Measurements from ENCODE around the gene SMG1.
"Not testable (repeated sequence)": the region's sequence is repeated elsewhere in the genome, so short reads cannot be mapped to it uniquely, and the experiment has no call there.

The SMG1 gene

GRCh38 chr16:18932243-18932987, 6.2 kb upstream of the SMG1 start:
- DNase-seq = peak; percentile 62

- DNase-seq = no peak
Measured at GRCh38 chr16:18931756-18932155, 5.5 kb upstream of the SMG1 start.

GRCh38 chr16:18930095-18930494, 3.9 kb upstream of the SMG1 start:
- not testable (repeated sequence) for DNase-seq

GRCh38 chr16:18928073-18928472, 1.9 kb upstream of the SMG1 start:
- DNase-seq = not testable (repeated sequence)

GRCh38 chr16:18925215-18925985, 808 bp downstream of the SMG1 start:
- DNase-seq = peak; percentile 61

- DNase-seq = not testable (repeated sequence)
Measured at GRCh38 chr16:18923935-18924334, 2.3 kb downstream of the SMG1 start.

- not testable (repeated sequence) for DNase-seq
Measured at GRCh38 chr16:18923124-18923523, 3.1 kb downstream of the SMG1 start.

- DNase-seq = not testable (repeated sequence)
Measured at GRCh38 chr16:18909585-18909984, 16.6 kb downstream of the SMG1 start.

GRCh38 chr16:18908716-18909115, 17.5 kb downstream of the SMG1 start:
- not testable (repeated sequence) for DNase-seq

- DNase-seq = not testable (repeated sequence)
Measured at GRCh38 chr16:18902778-18903177, 23.4 kb downstream of the SMG1 start.

- not testable (repeated sequence) for DNase-seq
Measured at GRCh38 chr16:18902044-18902443, 24.2 kb downstream of the SMG1 start.

- not testable (repeated sequence) for DNase-seq
Measured at GRCh38 chr16:18901194-18901593, 25.0 kb downstream of the SMG1 start.

- not testable (repeated sequence) for DNase-seq
Measured at GRCh38 chr16:18884456-18884855, 41.8 kb downstream of the SMG1 start.

GRCh38 chr16:18877734-18878133, 48.5 kb downstream of the SMG1 start:
- DNase-seq = not testable (repeated sequence)

GRCh38 chr16:18877259-18877658, 48.9 kb downstream of the SMG1 start:
- DNase-seq = not testable (repeated sequence)

- DNase-seq = not testable (repeated sequence)
Measured at GRCh38 chr16:18876301-18876700, 49.9 kb downstream of the SMG1 start.

- DNase-seq = not testable (repeated sequence)
Measured at GRCh38 chr16:18869043-18869771, 57.0 kb downstream of the SMG1 start.

GRCh38 chr16:18866277-18866823, 59.9 kb downstream of the SMG1 start:
- DNase-seq = peak; percentile 38

GRCh38 chr16:18862891-18863290, 63.3 kb downstream of the SMG1 start:
- DNase-seq = not testable (repeated sequence)

- no peak for DNase-seq
Measured at GRCh38 chr16:18855196-18855595, 71.0 kb downstream of the SMG1 start.

GRCh38 chr16:18853694-18854093, 72.5 kb downstream of the SMG1 start:
- DNase-seq = no peak

GRCh38 chr16:18852647-18853046, 73.6 kb downstream of the SMG1 start:
- no peak for DNase-seq

- no peak for DNase-seq
Measured at GRCh38 chr16:18846416-18846815, 79.8 kb downstream of the SMG1 start.

Measured in EL (cell line).